Measurements from ENCODE around the gene SZT2. TPM values are rescaled to one million over a fixed set of nuclear protein-coding genes. Genes with fewer than 3 reads are reported as not detected.

Gene SZT2
- total and polyA plus RNA-seq, 4 experiments from 2014 or later = 0.69 to 153 (median 72.1) TPM

DNA sequence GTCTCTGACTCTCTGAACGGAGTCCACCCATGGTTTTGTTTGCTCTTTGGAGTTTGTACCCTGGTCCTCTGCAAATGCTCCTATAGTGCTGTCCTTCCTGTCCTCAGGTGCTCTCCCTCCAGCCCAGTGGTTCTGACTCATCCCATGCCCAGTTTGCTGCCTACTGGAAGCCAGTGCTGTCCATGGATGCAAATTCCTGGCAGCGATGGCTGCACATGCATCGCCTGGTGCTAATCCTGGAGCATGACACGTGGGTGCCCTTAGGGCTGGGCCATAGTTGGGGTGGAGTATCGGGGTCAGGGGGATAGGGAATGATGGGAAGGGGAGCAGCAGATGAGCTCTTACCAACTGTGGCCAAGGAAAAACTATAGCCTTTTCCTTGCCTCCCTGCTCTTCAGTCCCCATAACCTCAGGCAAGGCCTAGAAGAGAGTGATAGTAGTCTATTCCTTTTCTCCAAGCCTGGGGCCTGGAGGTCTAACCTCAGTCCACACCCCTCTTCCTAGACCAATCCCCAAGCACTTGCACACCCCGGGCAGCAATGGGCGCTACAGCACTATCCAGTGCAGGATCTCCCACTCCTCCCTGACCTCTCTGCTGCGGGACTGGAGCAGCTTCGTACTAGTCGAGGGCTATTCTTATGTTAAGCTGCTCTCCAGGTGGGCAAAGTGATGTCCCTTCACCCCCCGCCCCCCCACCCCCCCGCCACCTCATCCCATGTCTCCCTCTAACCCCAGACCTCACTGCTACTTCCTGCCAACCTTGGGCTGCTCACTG lies 32.5 kb downstream of the SZT2 start:
- H3K4me3 Mint-ChIP-seq = no peak overlapping the region
- peaks cover 81% of the 10 kb centered on the region for H3K36me3 ChIP-seq (ENCODE audit: insufficient read depth, low read length)
- H3K4me1 Mint-ChIP-seq = peaks cover 0 to 6% (median 0%) of the 10 kb centered on the region in 4 donors

DNA sequence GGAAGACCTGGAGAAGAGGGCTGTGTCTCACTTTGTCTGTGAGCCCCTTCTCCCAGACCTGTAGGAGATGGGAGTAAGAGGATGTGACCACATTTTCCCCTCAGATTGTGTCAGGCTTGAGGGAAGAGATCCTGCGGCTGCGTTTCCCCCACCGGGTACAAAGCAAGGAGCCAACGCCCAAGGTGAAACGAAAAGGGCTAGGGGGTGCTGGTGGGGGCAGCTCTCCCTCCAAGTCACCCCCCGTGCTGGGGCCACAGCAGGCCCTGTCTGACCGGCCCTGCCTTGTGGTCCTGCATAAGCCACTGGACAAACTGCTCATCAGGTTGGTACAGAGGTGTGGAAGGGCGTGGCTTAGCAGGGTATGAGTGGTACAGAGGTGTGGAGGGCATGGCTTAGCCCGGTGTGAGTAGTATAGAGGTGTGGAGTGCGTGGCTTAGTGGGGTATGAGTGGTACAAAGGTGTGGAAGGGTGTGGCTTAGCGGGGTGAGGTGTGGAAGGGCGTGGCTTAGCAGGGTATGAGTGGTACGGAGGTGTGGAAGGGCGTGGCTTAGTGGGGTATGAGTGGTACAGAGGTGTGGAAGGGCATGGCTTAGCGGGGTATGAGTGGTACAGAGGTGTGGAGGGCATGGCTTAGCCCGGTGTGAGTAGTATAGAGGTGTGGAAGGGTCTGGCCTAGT lies 33.4 kb downstream of the SZT2 start:
- POLR2A ChIA-PET (ENCODE audit: partially characterized antibody) = no interaction called here

More for the DNA sequence above, 32.5 kb downstream of the SZT2 start:
- Mint-ChIP-seq H3K27ac (peak overlapping the region in 2 of 7 donors; percentile 25 to 65), H3K9me3 (no peaks in the 10 kb centered on the region), H3K27me3 (no peaks in the 10 kb centered on the region), H3K36me3 (peaks cover 50 to 75% of the 10 kb centered on the region in 2 donors)
- no peak overlapping the region for H3K27ac ChIP-seq (ENCODE audit: low read depth, low read length)
- no peaks in the 10 kb centered on the region for H3K4me1 ChIP-seq (ENCODE audit: insufficient read depth, low read length)
- POLR2A ChIA-PET (ENCODE audit: partially characterized antibody) = interaction anchor here (0.6 kb wide), 1 partner anchor 7 kb away, joined by 3 read pairs; no protein-coding TSS in a partner anchor
- no peak for DNase-seq
- CTCF ChIA-PET (ENCODE audit: partially characterized antibody) = no interaction called here
- intact Hi-C loops (cut with micrococcal nuclease) = no loop called here
- H3K4me3 ChIP-seq (ENCODE audit: low read length in 2 of 2) = no peak overlapping the region
- H3K9me3 ChIP-seq (ENCODE audit: control insufficient read depth in 1 of 2, low read length in 2 of 2) = no peaks in the 10 kb centered on the region
- H3K27me3 ChIP-seq (ENCODE audit: insufficient read depth, low read length) = no peaks in the 10 kb centered on the region

GRCh38 chr1:43423672-43424550 lies 34.2 kb downstream of the SZT2 start:
- Mint-ChIP-seq H3K9me3 (no peaks in the 10 kb centered on the region), H3K4me3 (no peak overlapping the region), H3K4me1 (peaks cover 0 to 6% (median 0%) of the 10 kb centered on the region in 4 donors), H3K36me3 (peaks cover 61 to 92% of the 10 kb centered on the region in 2 donors), H3K27me3 (no peaks in the 10 kb centered on the region), H3K27ac (peak overlapping the region in 4 of 7 donors; percentile 15 to 48 (median 43))
- Histone ChIP-seq H3K27ac (ENCODE audit: low read depth, low read length) (no peak overlapping the region), H3K9me3 (ENCODE audit: control insufficient read depth in 1 of 2, low read length in 2 of 2) (no peaks in the 10 kb centered on the region), H3K27me3 (ENCODE audit: insufficient read depth, low read length) (no peaks in the 10 kb centered on the region), H3K4me1 (ENCODE audit: insufficient read depth, low read length) (no peaks in the 10 kb centered on the region), H3K4me3 (ENCODE audit: low read length in 2 of 2) (no peak overlapping the region), H3K36me3 (ENCODE audit: insufficient read depth, low read length) (peaks cover 82% of the 10 kb centered on the region)
- no peak for DNase-seq
- ChIA-PET POLR2A (ENCODE audit: partially characterized antibody) (no interaction called here), CTCF (ENCODE audit: partially characterized antibody) (interaction anchor here (1.5 to 2.5 kb wide), 2 partner anchors 10 to 197 kb away, joined by 4 to 8 read pairs; no protein-coding TSS in a partner anchor)
- intact Hi-C loops (cut with micrococcal nuclease) = no loop called here

More for the DNA sequence above, 33.4 kb downstream of the SZT2 start:
- peaks cover 56 to 84% of the 10 kb centered on the region in 2 donors for H3K36me3 Mint-ChIP-seq
- no peaks in the 10 kb centered on the region for H3K9me3 Mint-ChIP-seq
- H3K36me3 ChIP-seq (ENCODE audit: insufficient read depth, low read length) = peaks cover 83% of the 10 kb centered on the region
- no peaks in the 10 kb centered on the region for H3K27me3 ChIP-seq (ENCODE audit: insufficient read depth, low read length)
- no peaks in the 10 kb centered on the region for H3K4me1 ChIP-seq (ENCODE audit: insufficient read depth, low read length)
- intact Hi-C loops (cut with micrococcal nuclease) = no loop called here
- CTCF ChIA-PET (ENCODE audit: partially characterized antibody) = no interaction called here
- H3K4me3 ChIP-seq (ENCODE audit: low read length in 2 of 2) = no peak overlapping the region
- DNase-seq = no peak
- no peaks in the 10 kb centered on the region for H3K9me3 ChIP-seq (ENCODE audit: control insufficient read depth in 1 of 2, low read length in 2 of 2)
- H3K27ac Mint-ChIP-seq = peak overlapping the region in 3 of 7 donors; percentile 15 to 48 (median 47)
- H3K4me1 Mint-ChIP-seq = peaks cover 0 to 6% (median 0%) of the 10 kb centered on the region in 4 donors
- no peak overlapping the region for H3K27ac ChIP-seq (ENCODE audit: low read depth, low read length)
- no peak overlapping the region for H3K4me3 Mint-ChIP-seq
- no peaks in the 10 kb centered on the region for H3K27me3 Mint-ChIP-seq

DNA sequence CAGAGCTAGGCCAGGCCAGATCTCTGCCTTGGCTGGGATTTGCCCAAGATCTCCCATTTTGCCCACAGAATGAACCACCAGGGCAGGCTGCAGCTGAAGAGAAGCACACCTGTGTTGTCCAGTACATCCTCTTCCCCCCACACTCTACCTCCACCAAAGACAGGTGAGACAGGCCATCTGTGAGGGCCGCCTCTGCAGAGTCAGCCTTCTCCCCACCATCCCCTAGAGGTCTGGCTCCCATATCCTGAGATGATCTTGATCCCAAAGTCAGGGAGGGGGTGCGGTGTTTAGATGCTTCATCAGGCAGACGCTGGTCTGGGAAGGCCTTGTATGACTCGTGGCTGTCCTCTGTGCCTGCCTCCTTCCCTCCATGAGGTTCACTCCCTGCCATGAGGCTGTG lies 35.3 kb downstream of the SZT2 start:
- ChIA-PET CTCF (ENCODE audit: partially characterized antibody) (interaction anchor here (1.5 to 2.5 kb wide), 2 partner anchors 11 to 198 kb away, joined by 4 to 8 read pairs; no protein-coding TSS in a partner anchor), POLR2A (ENCODE audit: partially characterized antibody) (interaction anchor here (0.9 kb wide), 1 partner anchor 10 kb away, joined by 3 read pairs; no protein-coding TSS in a partner anchor)
- intact Hi-C loops (cut with micrococcal nuclease) = no loop called here
- H3K36me3 ChIP-seq (ENCODE audit: insufficient read depth, low read length) = peaks cover 76% of the 10 kb centered on the region
- H3K27me3 ChIP-seq (ENCODE audit: insufficient read depth, low read length) = no peaks in the 10 kb centered on the region
- Mint-ChIP-seq H3K27ac (peak overlapping the region in 1 of 7 donors; percentile 61), H3K27me3 (no peaks in the 10 kb centered on the region), H3K4me1 (peaks cover 0 to 6% (median 0%) of the 10 kb centered on the region in 4 donors), H3K4me3 (no peak overlapping the region), H3K9me3 (no peaks in the 10 kb centered on the region), H3K36me3 (peaks cover 62 to 93% of the 10 kb centered on the region in 2 donors)
- no peaks in the 10 kb centered on the region for H3K9me3 ChIP-seq (ENCODE audit: control insufficient read depth in 1 of 2, low read length in 2 of 2)
- no peaks in the 10 kb centered on the region for H3K4me1 ChIP-seq (ENCODE audit: insufficient read depth, low read length)
- H3K27ac ChIP-seq (ENCODE audit: low read depth, low read length) = no peak overlapping the region
- no peak for DNase-seq
- no peak overlapping the region for H3K4me3 ChIP-seq (ENCODE audit: low read length in 2 of 2)

- ChIA-PET CTCF (ENCODE audit: partially characterized antibody) (interaction anchor here (2.5 kb wide), 2 partner anchors 12 to 199 kb away, joined by 7 to 8 read pairs; no protein-coding TSS in a partner anchor), POLR2A (ENCODE audit: partially characterized antibody) (no interaction called here)
- DNase-seq = no peak
- peaks cover 0 to 6% (median 0%) of the 10 kb centered on the region in 4 donors for H3K4me1 Mint-ChIP-seq
- no peaks in the 10 kb centered on the region for H3K4me1 ChIP-seq (ENCODE audit: insufficient read depth, low read length)
- peak overlapping the region in 1 of 7 donors; percentile 47 for H3K27ac Mint-ChIP-seq
- H3K4me3 ChIP-seq (ENCODE audit: low read length in 2 of 2) = no peak overlapping the region
- H3K9me3 ChIP-seq (ENCODE audit: control insufficient read depth in 1 of 2, low read length in 2 of 2) = no peaks in the 10 kb centered on the region
- H3K9me3 Mint-ChIP-seq = no peaks in the 10 kb centered on the region
- H3K27me3 Mint-ChIP-seq = no peaks in the 10 kb centered on the region
- H3K4me3 Mint-ChIP-seq = no peak overlapping the region
- intact Hi-C loops (cut with micrococcal nuclease) = no loop called here
- peaks cover 76% of the 10 kb centered on the region for H3K36me3 ChIP-seq (ENCODE audit: insufficient read depth, low read length)
- H3K27me3 ChIP-seq (ENCODE audit: insufficient read depth, low read length) = no peaks in the 10 kb centered on the region
- peaks cover 65 to 93% of the 10 kb centered on the region in 2 donors for H3K36me3 Mint-ChIP-seq
- H3K27ac ChIP-seq (ENCODE audit: low read depth, low read length) = no peak overlapping the region
Observed at GRCh38 chr1:43426221-43426620, 36.5 kb downstream of the SZT2 start.

GRCh38 chr1:43427524-43427923 lies 37.8 kb downstream of the SZT2 start:
- Histone ChIP-seq H3K9me3 (ENCODE audit: control insufficient read depth in 1 of 2, low read length in 2 of 2) (no peaks in the 10 kb centered on the region), H3K36me3 (ENCODE audit: insufficient read depth, low read length) (peaks cover 80% of the 10 kb centered on the region), H3K4me1 (ENCODE audit: insufficient read depth, low read length) (no peaks in the 10 kb centered on the region), H3K4me3 (ENCODE audit: low read length in 2 of 2) (no peak overlapping the region), H3K27me3 (ENCODE audit: insufficient read depth, low read length) (no peaks in the 10 kb centered on the region), H3K27ac (ENCODE audit: low read depth, low read length) (no peak overlapping the region)
- intact Hi-C loops (cut with micrococcal nuclease) = no loop called here
- Mint-ChIP-seq H3K9me3 (no peaks in the 10 kb centered on the region), H3K4me1 (peaks cover 0 to 6% (median 0%) of the 10 kb centered on the region in 4 donors), H3K27me3 (no peaks in the 10 kb centered on the region), H3K4me3 (no peak overlapping the region), H3K36me3 (peaks cover 68 to 95% of the 10 kb centered on the region in 2 donors), H3K27ac (no peak overlapping the region)
- POLR2A ChIA-PET (ENCODE audit: partially characterized antibody) = interaction anchor here (1.1 kb wide), 1 partner anchor 15 kb away, joined by 3 read pairs; no protein-coding TSS in a partner anchor
- no peak for DNase-seq
- CTCF ChIA-PET (ENCODE audit: partially characterized antibody) = interaction anchor here (2.5 kb wide), 1 partner anchor 13 kb away, joined by 7 read pairs; no protein-coding TSS in a partner anchor

Measured in CD4-positive, alpha-beta memory T cell (primary cell).